ENCODE results near the gene BCL2.

Gene BCL2

DNA sequence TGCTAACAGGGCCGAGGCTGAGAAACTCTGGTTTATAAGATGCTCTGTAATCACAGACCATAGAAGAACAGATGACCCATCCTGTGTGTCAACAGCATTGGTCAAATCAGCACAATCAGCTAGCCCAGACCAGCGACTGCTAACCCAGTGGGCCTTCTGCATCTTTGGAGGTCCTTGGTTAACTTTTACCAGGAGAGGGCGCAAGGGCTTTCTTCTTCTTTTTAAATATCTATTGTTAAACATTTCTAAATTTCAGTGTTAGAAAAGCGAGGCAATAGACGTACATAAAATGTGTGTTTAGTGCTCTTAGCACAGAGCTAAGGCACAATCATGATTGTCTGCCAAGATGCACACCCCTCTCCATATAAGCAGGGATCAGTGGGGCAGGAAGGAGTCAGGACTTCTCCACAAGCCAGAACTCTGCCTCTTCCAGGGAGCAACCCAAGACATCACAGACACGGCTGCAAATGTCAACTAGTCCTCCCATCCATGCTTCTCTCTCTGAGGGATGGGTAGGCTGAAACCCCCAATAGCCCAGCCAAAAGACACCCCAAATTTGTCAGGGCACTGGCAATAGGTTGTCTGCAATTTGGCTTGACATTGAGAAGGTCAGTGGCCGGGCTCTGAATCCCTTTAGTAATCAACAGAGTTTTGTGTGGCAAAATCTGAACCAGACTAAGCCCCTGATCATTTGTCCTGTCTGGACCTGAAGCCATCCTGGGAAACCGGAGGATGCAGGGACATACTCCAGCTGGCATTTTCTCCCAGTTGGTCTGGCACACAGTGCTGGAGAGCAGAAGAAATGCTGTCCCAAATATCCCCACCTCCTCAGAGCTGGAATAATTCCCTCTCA is 188.2 kb downstream of the BCL2 start:
- WGBS (ENCODE audit: insufficient coverage, insufficient read length) = no CpG with 5 or more reads among the region's 8 CpGs
- no peaks in the 10 kb centered on the region for H3K4me1 ChIP-seq (ENCODE audit: control insufficient read depth, insufficient read depth, low read length)

DNA sequence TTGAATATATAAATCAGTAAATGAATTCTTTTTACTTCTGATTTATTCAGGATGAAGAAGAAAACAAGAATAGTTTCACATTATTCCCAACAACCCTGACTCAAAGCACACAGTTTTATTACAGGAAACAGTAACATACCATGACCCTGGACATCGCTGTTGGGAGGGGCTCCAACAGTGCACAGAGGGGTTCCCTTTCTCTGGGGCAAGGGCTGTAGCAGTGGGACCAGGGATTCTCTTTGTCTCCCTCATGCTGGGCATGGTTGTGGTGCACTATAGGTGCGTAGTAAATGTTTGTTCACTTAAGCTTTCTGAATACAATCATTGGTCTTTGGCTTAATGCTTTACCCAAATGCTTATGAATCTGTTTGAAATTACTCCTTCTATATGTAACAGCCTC is 189.4 kb downstream of the BCL2 start:
- Histone ChIP-seq H3K9me3 (ENCODE audit: control insufficient read depth, insufficient read depth, low read length) (no peaks in the 10 kb centered on the region), H3K4me1 (ENCODE audit: control insufficient read depth, insufficient read depth, low read length) (no peaks in the 10 kb centered on the region), H3K27me3 (ENCODE audit: control insufficient read depth, insufficient read depth, low read length) (no peaks in the 10 kb centered on the region), H3K4me3 (ENCODE audit: low read length) (no peak overlapping the region), H3K27ac (ENCODE audit: low read length) (no peak overlapping the region), H3K36me3 (ENCODE audit: control insufficient read depth, insufficient read depth, low read length) (no peaks in the 10 kb centered on the region)
- no CpG with 5 or more reads among the region's 2 CpGs for WGBS (ENCODE audit: insufficient coverage, insufficient read length)
- no peak for DNase-seq (ENCODE audit: low read depth, low spot score)

More for the DNA sequence above, 188.2 kb downstream of the BCL2 start:
- Histone ChIP-seq H3K4me3 (ENCODE audit: low read length) (no peak overlapping the region), H3K27ac (ENCODE audit: low read length) (no peak overlapping the region), H3K9me3 (ENCODE audit: control insufficient read depth, insufficient read depth, low read length) (no peaks in the 10 kb centered on the region), H3K36me3 (ENCODE audit: control insufficient read depth, insufficient read depth, low read length) (no peaks in the 10 kb centered on the region), H3K27me3 (ENCODE audit: control insufficient read depth, insufficient read depth, low read length) (no peaks in the 10 kb centered on the region)
- no peak for DNase-seq (ENCODE audit: low read depth, low spot score)

DNA sequence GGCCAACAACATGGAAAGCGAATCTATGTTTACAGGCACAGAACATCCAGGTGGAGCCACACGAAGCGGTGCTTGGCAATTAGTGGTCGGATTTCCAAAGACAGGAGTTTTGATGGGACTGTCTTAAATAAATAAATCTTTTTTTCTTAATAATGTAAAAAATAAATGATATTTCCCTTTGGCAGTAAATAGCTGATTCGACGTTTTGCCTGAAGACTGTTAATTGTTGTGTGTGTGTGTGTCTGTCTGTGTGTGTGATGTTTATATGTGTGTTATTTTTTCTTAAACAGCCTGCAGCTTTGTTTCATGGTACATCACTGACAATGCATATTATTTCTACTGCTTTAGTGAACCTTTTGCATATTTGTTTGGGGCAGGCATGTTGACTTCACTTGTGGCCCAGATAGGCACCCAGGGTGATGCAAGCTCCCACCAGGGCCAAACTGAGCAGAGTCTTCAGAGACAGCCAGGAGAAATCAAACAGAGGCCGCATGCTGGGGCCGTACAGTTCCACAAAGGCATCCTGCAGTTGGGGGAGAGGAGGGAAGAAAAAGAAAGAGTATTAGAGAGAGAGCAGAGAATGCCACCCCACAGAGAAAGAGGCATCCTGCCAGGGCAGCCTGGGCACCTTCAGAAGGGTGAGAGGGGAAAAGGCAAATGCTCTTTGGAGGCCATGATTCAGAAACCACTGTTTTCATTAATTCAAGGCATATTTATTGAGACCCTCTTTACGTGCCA is 191.2 kb downstream of the BCL2 start:
- WGBS (ENCODE audit: insufficient coverage, insufficient read length) = no CpG with 5 or more reads among the region's 9 CpGs
- Histone ChIP-seq H3K9me3 (ENCODE audit: control insufficient read depth, insufficient read depth, low read length) (no peaks in the 10 kb centered on the region), H3K27ac (ENCODE audit: low read length) (no peak overlapping the region), H3K27me3 (ENCODE audit: control insufficient read depth, insufficient read depth, low read length) (no peaks in the 10 kb centered on the region), H3K4me3 (ENCODE audit: low read length) (no peak overlapping the region), H3K4me1 (ENCODE audit: control insufficient read depth, insufficient read depth, low read length) (no peaks in the 10 kb centered on the region), H3K36me3 (ENCODE audit: control insufficient read depth, insufficient read depth, low read length) (no peaks in the 10 kb centered on the region)
- no peak for DNase-seq (ENCODE audit: low read depth, low spot score)

DNA sequence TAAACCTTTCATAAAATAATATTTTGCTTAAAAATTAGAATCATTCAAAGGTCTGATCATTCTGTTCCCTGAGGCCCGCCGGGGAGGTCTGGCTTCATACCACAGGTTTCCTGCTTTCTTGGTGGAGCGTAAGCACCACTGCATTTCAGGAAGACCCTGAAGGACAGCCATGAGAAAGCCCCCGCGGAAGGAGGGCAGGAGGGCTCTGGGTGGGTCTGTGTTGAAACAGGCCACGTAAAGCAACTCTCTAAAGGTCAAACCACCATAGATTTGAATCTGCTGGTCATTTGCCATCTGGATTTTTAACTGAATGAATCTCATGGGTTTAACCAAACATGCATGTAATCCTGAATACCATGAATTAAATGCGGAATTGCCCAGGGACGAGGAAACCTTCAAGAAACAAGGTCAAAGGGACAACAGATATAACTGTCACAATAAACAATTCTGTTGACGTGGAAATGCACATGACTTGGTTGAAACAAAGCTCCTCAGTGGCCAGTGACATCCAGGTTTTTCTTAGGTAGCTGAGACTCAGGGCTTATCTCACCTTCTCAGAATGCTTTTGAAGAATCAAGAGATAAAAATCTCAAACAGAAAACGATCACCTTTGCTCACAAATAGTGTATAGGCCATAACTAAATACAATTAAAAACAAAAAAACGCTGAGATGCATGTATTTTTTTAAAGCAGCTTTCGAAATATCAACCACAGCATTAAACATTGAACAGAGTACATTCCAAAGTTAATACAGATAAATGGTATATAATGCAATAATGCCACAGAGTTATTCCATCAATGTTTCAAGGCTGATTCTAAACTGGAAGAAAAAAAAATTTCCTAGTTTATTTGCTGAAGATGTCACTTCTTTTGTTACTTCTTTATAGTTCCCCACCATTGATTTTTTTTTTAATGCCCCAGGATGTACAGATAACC is 193.2 kb downstream of the BCL2 start:
- Histone ChIP-seq H3K27ac (ENCODE audit: low read length) (no peak overlapping the region), H3K27me3 (ENCODE audit: control insufficient read depth, insufficient read depth, low read length) (no peaks in the 10 kb centered on the region), H3K4me1 (ENCODE audit: control insufficient read depth, insufficient read depth, low read length) (no peaks in the 10 kb centered on the region), H3K9me3 (ENCODE audit: control insufficient read depth, insufficient read depth, low read length) (no peaks in the 10 kb centered on the region), H3K4me3 (ENCODE audit: low read length) (no peak overlapping the region), H3K36me3 (ENCODE audit: control insufficient read depth, insufficient read depth, low read length) (no peaks in the 10 kb centered on the region)
- WGBS (ENCODE audit: insufficient coverage, insufficient read length) = no CpG with 5 or more reads among the region's 12 CpGs
- no peak for DNase-seq (ENCODE audit: low read depth, low spot score)

DNA sequence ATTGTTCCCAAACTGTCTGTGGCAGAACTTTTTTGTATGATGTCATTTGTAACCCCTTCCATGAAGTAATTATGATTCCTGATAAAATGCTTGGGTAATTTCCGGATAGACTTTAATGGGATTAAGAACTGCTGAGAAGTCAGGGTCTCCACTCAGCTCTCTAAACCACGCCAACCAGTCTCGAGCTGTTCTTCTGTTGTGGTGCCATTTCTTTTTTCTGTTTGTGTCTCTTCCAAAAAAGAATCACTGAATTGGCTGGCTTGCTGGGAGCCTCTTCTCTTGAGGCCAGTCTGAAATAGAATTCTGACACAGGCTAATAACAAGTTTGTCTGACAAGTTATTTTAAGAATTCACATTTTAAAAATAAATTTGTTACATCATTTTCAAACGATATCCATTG is 198.9 kb downstream of the BCL2 start:
- no peaks in the 10 kb centered on the region for H3K36me3 ChIP-seq (ENCODE audit: control insufficient read depth, insufficient read depth, low read length)
- no peaks in the 10 kb centered on the region for H3K27me3 ChIP-seq (ENCODE audit: control insufficient read depth, insufficient read depth, low read length)
- WGBS (ENCODE audit: insufficient coverage, insufficient read length) = no CpG with 5 or more reads among the region's 4 CpGs
- H3K4me1 ChIP-seq (ENCODE audit: control insufficient read depth, insufficient read depth, low read length) = no peaks in the 10 kb centered on the region
- H3K4me3 ChIP-seq (ENCODE audit: low read length) = no peak overlapping the region
- DNase-seq (ENCODE audit: low read depth, low spot score) = no peak
- no peak overlapping the region for H3K27ac ChIP-seq (ENCODE audit: low read length)
- no peaks in the 10 kb centered on the region for H3K9me3 ChIP-seq (ENCODE audit: control insufficient read depth, insufficient read depth, low read length)

DNA sequence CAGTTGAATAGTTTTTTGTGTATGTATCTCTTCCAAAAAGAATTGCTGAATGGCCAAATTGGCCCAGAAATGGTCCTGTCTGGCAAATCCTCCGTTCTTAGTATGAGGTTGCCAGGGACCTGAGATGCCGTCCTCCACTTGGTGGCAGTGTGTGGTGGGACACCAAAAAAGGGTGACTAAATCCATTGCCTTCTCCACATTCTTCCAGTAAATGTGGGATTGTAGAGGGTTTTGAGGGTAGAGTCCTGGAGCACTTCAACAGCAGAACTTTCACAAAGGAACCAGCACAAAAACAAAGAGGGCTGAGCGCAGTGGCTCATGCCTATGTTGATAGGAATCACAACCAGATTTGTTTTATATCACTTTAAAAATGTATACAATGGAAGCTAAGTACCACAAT is 199.9 kb downstream of the BCL2 start:
- DNase-seq (ENCODE audit: low read depth, low spot score) = no peak
- Histone ChIP-seq H3K4me3 (ENCODE audit: low read length) (no peak overlapping the region), H3K27ac (ENCODE audit: low read length) (no peak overlapping the region), H3K9me3 (ENCODE audit: control insufficient read depth, insufficient read depth, low read length) (no peaks in the 10 kb centered on the region), H3K27me3 (ENCODE audit: control insufficient read depth, insufficient read depth, low read length) (no peaks in the 10 kb centered on the region), H3K36me3 (ENCODE audit: control insufficient read depth, insufficient read depth, low read length) (no peaks in the 10 kb centered on the region), H3K4me1 (ENCODE audit: control insufficient read depth, insufficient read depth, low read length) (no peaks in the 10 kb centered on the region)
- no CpG with 5 or more reads among the region's 3 CpGs for WGBS (ENCODE audit: insufficient coverage, insufficient read length)

DNA sequence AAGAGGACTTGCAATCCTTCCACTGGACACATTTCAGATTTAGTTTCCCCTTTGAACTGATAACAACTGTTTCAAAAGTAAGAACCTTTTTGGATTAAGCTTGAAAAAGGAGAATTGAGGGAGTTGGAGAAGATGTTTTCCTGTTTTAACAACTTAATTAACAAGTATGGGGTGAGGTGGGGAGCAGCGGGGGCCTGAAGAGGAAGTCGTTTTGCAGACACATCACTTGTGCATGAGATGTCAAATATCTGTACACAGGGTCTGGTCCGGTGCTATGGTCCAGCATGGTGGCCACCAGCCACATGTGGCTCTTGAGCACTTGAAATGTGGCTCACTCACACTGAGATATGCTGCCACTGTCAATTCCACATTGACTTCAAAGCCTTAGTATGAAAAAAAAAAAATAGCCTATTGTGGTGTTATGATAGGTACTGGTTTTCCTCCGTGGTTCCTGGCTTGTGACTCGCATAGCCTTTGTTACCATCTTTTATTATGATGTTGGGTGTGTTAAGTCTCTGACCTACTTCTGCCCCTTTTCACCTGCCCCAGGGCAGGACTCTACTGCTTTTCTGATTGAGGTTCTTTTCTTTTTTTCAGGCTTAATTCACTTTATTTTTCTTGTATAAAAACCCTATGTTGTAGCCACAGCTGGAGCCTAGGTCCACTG is 205.5 kb downstream of the BCL2 start:
- Histone ChIP-seq H3K4me3 (ENCODE audit: low read length) (no peak overlapping the region), H3K4me1 (ENCODE audit: control insufficient read depth, insufficient read depth, low read length) (no peaks in the 10 kb centered on the region), H3K36me3 (ENCODE audit: control insufficient read depth, insufficient read depth, low read length) (no peaks in the 10 kb centered on the region), H3K27ac (ENCODE audit: low read length) (no peak overlapping the region), H3K9me3 (ENCODE audit: control insufficient read depth, insufficient read depth, low read length) (no peaks in the 10 kb centered on the region), H3K27me3 (ENCODE audit: control insufficient read depth, insufficient read depth, low read length) (no peaks in the 10 kb centered on the region)
- no peak for DNase-seq (ENCODE audit: low read depth, low spot score)
- no CpG with 5 or more reads among the region's 5 CpGs for WGBS (ENCODE audit: insufficient coverage, insufficient read length)

DNA sequence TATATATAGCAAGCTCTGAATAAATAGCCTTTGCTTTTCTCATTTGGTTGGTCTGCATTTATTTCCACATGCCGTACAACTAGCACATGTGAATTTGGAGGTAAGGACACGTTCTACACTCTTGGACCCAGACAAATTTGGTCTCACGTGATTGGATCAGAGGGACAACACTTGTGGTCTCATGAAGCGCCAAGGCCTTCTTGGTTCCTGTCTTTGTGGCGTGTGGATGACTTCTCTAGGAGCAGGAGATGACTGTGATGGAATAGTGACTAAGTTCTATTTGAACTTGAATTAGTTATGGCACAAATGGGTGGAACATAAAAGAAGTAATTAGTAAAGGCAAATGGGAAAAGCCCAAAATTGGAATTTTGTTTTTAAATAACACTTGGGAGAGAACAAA is 206.9 kb downstream of the BCL2 start:
- no CpG with 5 or more reads among the region's 5 CpGs for WGBS (ENCODE audit: insufficient coverage, insufficient read length)
- H3K4me3 ChIP-seq (ENCODE audit: low read length) = no peak overlapping the region
- H3K4me1 ChIP-seq (ENCODE audit: control insufficient read depth, insufficient read depth, low read length) = no peaks in the 10 kb centered on the region
- no peak overlapping the region for H3K27ac ChIP-seq (ENCODE audit: low read length)
- no peaks in the 10 kb centered on the region for H3K27me3 ChIP-seq (ENCODE audit: control insufficient read depth, insufficient read depth, low read length)
- DNase-seq (ENCODE audit: low read depth, low spot score) = no peak
- H3K9me3 ChIP-seq (ENCODE audit: control insufficient read depth, insufficient read depth, low read length) = no peaks in the 10 kb centered on the region
- H3K36me3 ChIP-seq (ENCODE audit: control insufficient read depth, insufficient read depth, low read length) = no peaks in the 10 kb centered on the region

DNA sequence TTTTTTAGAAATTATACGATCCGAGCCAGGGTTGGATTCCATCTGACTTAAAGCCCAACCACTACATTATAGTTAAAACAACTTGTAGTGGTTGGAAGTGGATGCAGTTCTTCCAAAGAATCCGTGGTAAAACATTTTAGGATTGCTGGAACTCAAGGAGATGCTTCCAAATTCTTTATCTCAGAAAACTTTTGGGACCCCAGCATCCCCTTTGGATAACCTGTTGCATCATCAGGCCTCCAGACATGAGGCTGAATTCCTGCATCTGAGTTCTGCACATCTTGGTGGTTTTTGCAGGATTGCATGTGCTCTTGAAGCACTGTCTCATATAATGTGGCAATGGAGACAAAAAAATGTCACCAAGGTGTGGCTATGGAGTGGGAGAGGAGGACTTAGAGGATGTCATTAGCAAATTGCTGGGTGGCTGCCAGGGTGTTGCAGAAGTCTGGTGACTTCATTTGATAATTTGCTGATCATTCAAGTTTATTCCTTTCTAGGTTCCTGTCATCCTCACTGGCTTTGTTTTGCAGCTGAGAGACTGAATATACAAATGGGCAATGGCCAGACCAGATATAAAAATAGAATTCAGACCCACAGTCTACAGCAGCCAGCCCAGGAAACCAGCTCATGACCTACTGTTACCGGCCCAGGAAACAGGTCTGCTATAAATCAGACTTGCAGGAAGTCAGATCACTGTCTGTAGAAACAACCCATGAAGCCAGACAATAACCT is 207.7 kb downstream of the BCL2 start:
- H3K4me1 ChIP-seq (ENCODE audit: control insufficient read depth, insufficient read depth, low read length) = no peaks in the 10 kb centered on the region
- no peaks in the 10 kb centered on the region for H3K9me3 ChIP-seq (ENCODE audit: control insufficient read depth, insufficient read depth, low read length)
- H3K27ac ChIP-seq (ENCODE audit: low read length) = no peak overlapping the region
- WGBS (ENCODE audit: insufficient coverage, insufficient read length) = no CpG with 5 or more reads among the region's 4 CpGs
- no peak for DNase-seq (ENCODE audit: low read depth, low spot score)
- no peaks in the 10 kb centered on the region for H3K27me3 ChIP-seq (ENCODE audit: control insufficient read depth, insufficient read depth, low read length)
- H3K36me3 ChIP-seq (ENCODE audit: control insufficient read depth, insufficient read depth, low read length) = no peaks in the 10 kb centered on the region
- H3K4me3 ChIP-seq (ENCODE audit: low read length) = no peak overlapping the region
